ENCODE results near the gene CTIF.

Gene CTIF

DNA sequence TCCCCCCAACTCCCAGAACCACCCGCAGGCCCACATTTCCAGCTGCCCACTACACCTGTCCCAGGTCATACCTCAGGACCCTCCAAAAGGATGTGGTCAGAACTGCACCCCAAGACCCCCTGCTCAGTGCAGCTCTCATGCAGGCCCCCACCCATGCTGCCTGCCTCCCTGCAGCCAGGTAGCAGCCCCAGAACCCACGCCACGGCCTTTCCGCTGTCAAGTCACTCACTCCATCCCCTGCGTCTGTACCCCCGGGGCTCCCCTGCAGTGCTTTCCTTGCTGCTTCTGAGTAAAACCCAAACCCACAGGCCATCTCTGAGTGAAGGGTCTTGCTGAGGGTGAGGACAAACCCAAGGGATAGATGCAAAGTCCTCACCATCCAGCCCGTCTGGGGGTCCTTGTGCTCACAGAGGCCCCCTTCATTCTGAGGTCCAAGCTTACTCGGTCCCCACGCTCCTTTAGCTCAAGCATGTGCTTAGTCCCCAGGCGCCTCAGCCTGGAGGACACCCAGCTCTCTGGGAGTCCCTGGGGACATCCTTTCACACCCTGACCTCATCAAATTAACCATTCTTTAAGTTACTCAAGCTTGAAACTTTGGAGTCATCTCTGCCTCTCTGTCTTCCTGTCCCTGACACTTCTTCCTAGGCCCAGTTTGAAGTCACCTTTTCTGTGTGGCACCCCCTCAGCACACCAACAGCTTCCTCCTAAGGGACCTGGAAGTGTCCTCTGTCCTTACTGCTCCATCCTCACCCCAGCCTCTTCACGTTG is 281.8 kb downstream of the CTIF start:
- peaks cover 13 to 14% of the 10 kb centered on the region in 2 donors for H3K4me1 ChIP-seq (ENCODE audit: control insufficient read depth in 2 of 2, insufficient read depth in 1 of 2, low read depth in 1 of 2, low read length in 2 of 2)
- no CpG with 5 or more reads among the region's 11 CpGs for WGBS, 2 donors (ENCODE audit: extremely low coverage in 2 of 2, insufficient read length in 2 of 2, insufficient replicate concordance in 1 of 2)
- H2AFZ ChIP-seq (ENCODE audit: low read length) = no peak overlapping the region
- H3K23ac ChIP-seq (ENCODE audit: low read depth, low read length, poor library complexity) = no peak overlapping the region
- H3K14ac ChIP-seq (ENCODE audit: low read length) = no peak overlapping the region
- peaks cover 0 to 5% of the 10 kb centered on the region in 2 donors for H3K36me3 ChIP-seq (replicated peaks in 1 of 2; ENCODE audit: control insufficient read depth in 2 of 2, insufficient read depth in 2 of 2, low read length in 2 of 2)
- no peak overlapping the region for H3K4me3 ChIP-seq (ENCODE audit: low read length in 2 of 2)
- no peak overlapping the region for H2BK12ac ChIP-seq (ENCODE audit: low read length)
- peak overlapping the region; percentile 65 for H2AK5ac ChIP-seq (ENCODE audit: low read depth, low read length)
- H3K4ac ChIP-seq (ENCODE audit: low read length) = no peak overlapping the region
- no peaks in the 10 kb centered on the region for H3K27me3 ChIP-seq (ENCODE audit: control insufficient read depth in 3 of 3, insufficient read depth in 3 of 3, low read depth in 1 of 3, low read length in 3 of 3)
- H3K9ac ChIP-seq (ENCODE audit: low read depth, low read length, poor library complexity) = no peak overlapping the region
- peak overlapping the region; percentile 46 for H3K18ac ChIP-seq (ENCODE audit: low read length)
- no peaks in the 10 kb centered on the region for H3K79me1 ChIP-seq (ENCODE audit: low read depth, low read length)
- H3K9me3 ChIP-seq (replicated peaks in 1 of 2; ENCODE audit: control insufficient read depth in 2 of 2, insufficient read depth in 1 of 2, low read depth in 1 of 2, low read length in 2 of 2) = peaks cover 0 to 12% of the 10 kb centered on the region in 2 donors
- H3K4me2 ChIP-seq (ENCODE audit: insufficient read depth, low read length, poor library complexity, severe bottlenecking) = no peak overlapping the region
- no peak overlapping the region for H4K91ac ChIP-seq (ENCODE audit: low read depth, low read length, poor library complexity)
- H4K8ac ChIP-seq (ENCODE audit: low read depth, low read length) = no peak overlapping the region
- no peak overlapping the region for H2BK15ac ChIP-seq (ENCODE audit: low read length)
- no peak overlapping the region for H2BK120ac ChIP-seq (ENCODE audit: low read depth, low read length)
- H2BK5ac ChIP-seq (ENCODE audit: low read length) = no peak overlapping the region
- DNase-seq (ENCODE audit: low spot score) = no peak
- H3K27ac ChIP-seq (replicated peaks; ENCODE audit: low read length) = no peak overlapping the region

DNA sequence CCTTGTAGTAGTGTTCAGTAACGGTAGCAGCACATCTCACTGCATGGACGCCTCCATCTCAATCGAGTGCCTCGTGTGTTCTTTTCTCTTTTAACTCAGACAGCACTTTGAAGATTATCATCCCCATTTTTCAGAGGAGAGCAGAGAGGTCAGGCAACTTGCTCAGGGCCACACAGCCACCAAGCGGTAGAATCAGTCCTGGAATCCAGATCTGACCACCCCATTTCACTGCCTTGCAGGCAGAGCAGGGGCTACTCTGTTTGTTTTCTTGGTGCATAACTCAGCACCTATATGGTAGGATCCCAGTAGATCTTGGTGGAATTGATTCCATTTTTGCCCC is 282.4 kb downstream of the CTIF start:
- H3K18ac ChIP-seq (ENCODE audit: low read length) = no peak overlapping the region
- no peak overlapping the region for H3K14ac ChIP-seq (ENCODE audit: low read length)
- no peak overlapping the region for H3K4me3 ChIP-seq (ENCODE audit: low read length in 2 of 2)
- no peak overlapping the region for H3K27ac ChIP-seq (replicated peaks; ENCODE audit: low read length)
- H3K23ac ChIP-seq (ENCODE audit: low read depth, low read length, poor library complexity) = no peak overlapping the region
- H2AK5ac ChIP-seq (ENCODE audit: low read depth, low read length) = no peak overlapping the region
- no peak overlapping the region for H4K91ac ChIP-seq (ENCODE audit: low read depth, low read length, poor library complexity)
- H3K9me3 ChIP-seq (replicated peaks in 1 of 2; ENCODE audit: control insufficient read depth in 2 of 2, insufficient read depth in 1 of 2, low read depth in 1 of 2, low read length in 2 of 2) = peaks cover 0 to 12% of the 10 kb centered on the region in 2 donors
- H2BK15ac ChIP-seq (ENCODE audit: low read length) = no peak overlapping the region
- H3K79me1 ChIP-seq (ENCODE audit: low read depth, low read length) = no peaks in the 10 kb centered on the region
- no peak overlapping the region for H3K9ac ChIP-seq (ENCODE audit: low read depth, low read length, poor library complexity)
- no peak overlapping the region for H3K4ac ChIP-seq (ENCODE audit: low read length)
- no peaks in the 10 kb centered on the region for H3K27me3 ChIP-seq (ENCODE audit: control insufficient read depth in 3 of 3, insufficient read depth in 3 of 3, low read depth in 1 of 3, low read length in 3 of 3)
- peaks cover 0 to 5% of the 10 kb centered on the region in 2 donors for H3K36me3 ChIP-seq (replicated peaks in 1 of 2; ENCODE audit: control insufficient read depth in 2 of 2, insufficient read depth in 2 of 2, low read length in 2 of 2)
- no peak overlapping the region for H2AFZ ChIP-seq (ENCODE audit: low read length)
- no peak overlapping the region for H4K8ac ChIP-seq (ENCODE audit: low read depth, low read length)
- no peak overlapping the region for H2BK5ac ChIP-seq (ENCODE audit: low read length)
- no peak overlapping the region for H3K4me2 ChIP-seq (ENCODE audit: insufficient read depth, low read length, poor library complexity, severe bottlenecking)
- no peak overlapping the region for H2BK12ac ChIP-seq (ENCODE audit: low read length)
- no peak overlapping the region for H2BK120ac ChIP-seq (ENCODE audit: low read depth, low read length)
- WGBS, 2 donors (ENCODE audit: extremely low coverage in 2 of 2, insufficient read length in 2 of 2, insufficient replicate concordance in 1 of 2) = no CpG with 5 or more reads among the region's 5 CpGs
- DNase-seq (ENCODE audit: low spot score) = no peak
- H3K4me1 ChIP-seq (ENCODE audit: control insufficient read depth in 2 of 2, insufficient read depth in 1 of 2, low read depth in 1 of 2, low read length in 2 of 2) = peaks cover 16 to 20% of the 10 kb centered on the region in 2 donors

DNA sequence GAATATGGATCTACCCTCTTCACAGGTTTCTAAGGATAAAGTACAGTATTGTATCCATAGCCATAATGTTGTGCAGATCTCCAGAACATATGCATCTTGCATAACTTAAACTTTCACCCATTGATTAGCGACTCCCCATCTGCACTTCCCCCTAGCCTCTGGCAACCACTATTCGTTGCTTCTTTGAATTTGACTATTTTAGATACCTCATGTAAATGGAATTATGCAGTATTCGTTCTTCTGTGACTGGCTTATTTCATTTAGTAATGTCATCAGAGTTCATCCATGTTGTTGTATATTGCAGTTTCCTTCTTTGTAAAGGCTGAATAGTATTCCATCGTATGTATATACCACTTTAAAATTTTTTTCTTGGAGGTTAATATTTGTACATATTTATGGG is 283.0 kb downstream of the CTIF start:
- Histone ChIP-seq H2AFZ (ENCODE audit: low read length) (no peak overlapping the region), H3K36me3 (replicated peaks in 1 of 2; ENCODE audit: control insufficient read depth in 2 of 2, insufficient read depth in 2 of 2, low read length in 2 of 2) (peaks cover 0 to 4% of the 10 kb centered on the region in 2 donors), H4K91ac (ENCODE audit: low read depth, low read length, poor library complexity) (no peak overlapping the region), H3K27me3 (ENCODE audit: control insufficient read depth in 3 of 3, insufficient read depth in 3 of 3, low read depth in 1 of 3, low read length in 3 of 3) (no peaks in the 10 kb centered on the region), H3K18ac (ENCODE audit: low read length) (no peak overlapping the region), H2BK120ac (ENCODE audit: low read depth, low read length) (no peak overlapping the region), H2BK12ac (ENCODE audit: low read length) (no peak overlapping the region), H3K14ac (ENCODE audit: low read length) (no peak overlapping the region), H2BK5ac (ENCODE audit: low read length) (no peak overlapping the region), H3K79me1 (ENCODE audit: low read depth, low read length) (no peaks in the 10 kb centered on the region), H2AK5ac (ENCODE audit: low read depth, low read length) (no peak overlapping the region), H3K23ac (ENCODE audit: low read depth, low read length, poor library complexity) (no peak overlapping the region), H3K4me2 (ENCODE audit: insufficient read depth, low read length, poor library complexity, severe bottlenecking) (no peak overlapping the region), H3K27ac (replicated peaks; ENCODE audit: low read length) (no peak overlapping the region), H3K9me3 (replicated peaks in 1 of 2; ENCODE audit: control insufficient read depth in 2 of 2, insufficient read depth in 1 of 2, low read depth in 1 of 2, low read length in 2 of 2) (peaks cover 0 to 12% of the 10 kb centered on the region in 2 donors), H3K4ac (ENCODE audit: low read length) (no peak overlapping the region), H3K9ac (ENCODE audit: low read depth, low read length, poor library complexity) (no peak overlapping the region), H3K4me3 (ENCODE audit: low read length in 2 of 2) (no peak overlapping the region), H4K8ac (ENCODE audit: low read depth, low read length) (no peak overlapping the region), H3K4me1 (ENCODE audit: control insufficient read depth in 2 of 2, insufficient read depth in 1 of 2, low read depth in 1 of 2, low read length in 2 of 2) (peaks cover 21 to 25% of the 10 kb centered on the region in 2 donors), H2BK15ac (ENCODE audit: low read length) (no peak overlapping the region)
- no peak for DNase-seq (ENCODE audit: low spot score)
- no CpG with 5 or more reads among the region's 4 CpGs for WGBS, 2 donors (ENCODE audit: extremely low coverage in 2 of 2, insufficient read length in 2 of 2, insufficient replicate concordance in 1 of 2)

DNA sequence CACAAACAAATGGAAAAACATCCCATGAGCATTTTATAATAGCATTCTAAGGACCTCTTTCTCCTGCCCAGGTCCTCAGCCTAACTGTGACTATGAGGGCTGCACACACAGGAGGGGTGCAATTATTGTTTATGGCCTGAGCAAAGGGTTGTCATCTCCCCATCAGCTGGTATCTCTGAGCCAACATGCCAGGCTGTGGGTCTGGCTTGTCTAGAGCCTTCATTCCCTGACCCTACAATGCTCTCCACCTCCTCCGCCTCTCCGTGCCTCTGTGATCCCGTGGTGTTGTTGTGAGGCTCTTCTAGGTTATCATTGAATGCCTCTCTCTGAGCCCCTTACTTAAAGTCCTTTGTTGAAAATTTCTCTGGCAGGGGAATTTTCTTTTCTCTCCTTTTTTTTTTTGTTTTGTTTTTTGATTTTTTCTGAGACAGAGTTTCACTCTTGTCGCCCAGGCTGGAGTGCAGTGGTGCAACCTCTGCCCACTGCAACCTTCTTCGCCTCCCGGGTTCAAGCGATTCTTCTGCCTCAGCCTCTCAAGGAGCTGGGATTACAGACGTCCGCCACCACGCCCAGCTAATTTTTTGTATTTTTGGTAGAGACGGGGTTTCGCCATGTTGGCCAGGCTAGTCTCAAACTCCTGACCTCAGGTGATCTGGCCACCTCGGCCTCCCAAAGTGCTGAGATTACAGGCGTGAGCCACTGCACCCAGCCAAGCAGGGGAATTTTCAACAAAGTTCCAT is 285.6 kb downstream of the CTIF start:
- peaks cover 0 to 4% of the 10 kb centered on the region in 2 donors for H3K36me3 ChIP-seq (replicated peaks in 1 of 2; ENCODE audit: control insufficient read depth in 2 of 2, insufficient read depth in 2 of 2, low read length in 2 of 2)
- H3K27me3 ChIP-seq (ENCODE audit: control insufficient read depth in 3 of 3, insufficient read depth in 3 of 3, low read depth in 1 of 3, low read length in 3 of 3) = no peaks in the 10 kb centered on the region
- no peak overlapping the region for H4K8ac ChIP-seq (ENCODE audit: low read depth, low read length)
- no peak overlapping the region for H2AFZ ChIP-seq (ENCODE audit: low read length)
- no CpG with 5 or more reads among the region's 14 CpGs for whole genome bisulfite sequencing, 2 donors (ENCODE audit: extremely low coverage in 2 of 2, insufficient read length in 2 of 2, insufficient replicate concordance in 1 of 2)
- no peak overlapping the region for H3K18ac ChIP-seq (ENCODE audit: low read length)
- no peak overlapping the region for H3K27ac ChIP-seq (replicated peaks; ENCODE audit: low read length)
- no peak overlapping the region for H2AK5ac ChIP-seq (ENCODE audit: low read depth, low read length)
- no peak overlapping the region for H2BK120ac ChIP-seq (ENCODE audit: low read depth, low read length)
- H3K23ac ChIP-seq (ENCODE audit: low read depth, low read length, poor library complexity) = no peak overlapping the region
- no peak overlapping the region for H3K9ac ChIP-seq (ENCODE audit: low read depth, low read length, poor library complexity)
- no peak overlapping the region for H2BK15ac ChIP-seq (ENCODE audit: low read length)
- H3K4me3 ChIP-seq (ENCODE audit: low read length in 2 of 2) = no peak overlapping the region
- H3K4me2 ChIP-seq (ENCODE audit: insufficient read depth, low read length, poor library complexity, severe bottlenecking) = no peak overlapping the region
- no peak overlapping the region for H2BK5ac ChIP-seq (ENCODE audit: low read length)
- no peak overlapping the region for H2BK12ac ChIP-seq (ENCODE audit: low read length)
- H3K4ac ChIP-seq (ENCODE audit: low read length) = no peak overlapping the region
- no peak for DNase-seq (ENCODE audit: low spot score)
- no peak overlapping the region for H4K91ac ChIP-seq (ENCODE audit: low read depth, low read length, poor library complexity)
- H3K79me1 ChIP-seq (ENCODE audit: low read depth, low read length) = no peaks in the 10 kb centered on the region
- peaks cover 0 to 12% of the 10 kb centered on the region in 2 donors for H3K9me3 ChIP-seq (replicated peaks in 1 of 2; ENCODE audit: control insufficient read depth in 2 of 2, insufficient read depth in 1 of 2, low read depth in 1 of 2, low read length in 2 of 2)
- peaks cover 37 to 39% of the 10 kb centered on the region in 2 donors for H3K4me1 ChIP-seq (ENCODE audit: control insufficient read depth in 2 of 2, insufficient read depth in 1 of 2, low read depth in 1 of 2, low read length in 2 of 2)
- no peak overlapping the region for H3K14ac ChIP-seq (ENCODE audit: low read length)
